NCI-H524 treated with DMSO at 0.1 percent for 48 hours (cell line): ENCODE measurements around the gene AP3B1.

Experiments used
- DNase-seq: peaks from one replicate; lab custom pipeline; 2025; lab: John Stamatoyannopoulos, UW

Gene AP3B1

DNA sequence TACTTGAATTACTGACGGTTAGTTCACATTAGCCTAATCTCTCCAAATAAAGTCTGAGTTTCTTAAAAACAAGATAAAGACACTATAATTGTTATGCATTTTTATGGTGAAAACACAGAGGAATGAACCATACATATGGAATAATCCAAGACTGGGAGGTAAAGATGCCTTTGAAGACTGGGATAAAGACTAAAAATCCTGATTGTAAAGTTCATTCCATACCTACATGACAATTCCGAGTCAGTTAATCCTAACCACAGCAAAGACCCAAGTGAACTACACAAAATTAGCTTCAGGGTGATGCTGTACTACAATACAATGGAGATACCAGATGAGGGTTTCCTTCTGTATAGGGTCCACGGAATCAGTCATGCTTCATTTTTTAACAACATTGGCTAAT is 6.3 kb downstream of the AP3B1 start:
- DNase-seq, result no peak

DNA sequence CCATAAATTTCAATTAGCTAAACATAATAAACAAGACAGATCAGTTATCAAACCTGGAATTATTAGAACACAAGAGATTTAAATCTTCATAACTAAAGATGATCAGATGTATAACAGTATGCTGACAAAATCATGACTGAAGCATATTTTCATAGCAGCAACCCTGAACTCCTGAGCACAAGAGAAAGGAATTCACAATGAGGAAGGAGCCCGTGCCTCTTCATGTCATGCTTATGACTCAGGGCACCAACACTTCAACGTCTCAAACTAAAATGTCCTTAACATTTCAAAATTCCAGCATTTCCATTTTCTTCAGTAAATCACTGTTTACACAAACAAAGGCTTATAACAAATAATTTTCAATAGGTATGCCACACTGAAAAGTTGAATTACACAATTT is 6.7 kb downstream of the AP3B1 start:
- DNase-seq, result no peak

DNA sequence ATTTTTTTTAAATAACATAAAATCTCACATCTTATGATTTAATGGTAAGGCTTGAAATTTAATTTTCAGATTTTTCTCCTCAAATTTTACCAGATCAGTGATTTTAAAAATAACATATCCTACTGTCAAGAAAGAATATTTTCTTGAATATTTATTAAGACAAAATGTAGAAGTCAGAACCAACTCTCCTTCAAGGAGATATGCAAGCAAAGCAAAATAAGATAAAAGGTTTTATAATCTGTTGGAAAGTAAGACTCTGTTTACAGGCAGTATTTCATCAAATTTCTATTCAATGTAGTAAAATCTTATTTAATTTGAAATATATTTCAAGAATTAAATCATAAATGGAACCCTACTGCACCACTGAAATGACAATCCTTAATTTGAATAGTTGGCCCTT is 7.3 kb downstream of the AP3B1 start:
- DNase-seq, result no peak

- no peak for DNase-seq
Observed at GRCh38 chr5:78286290-78286689, 8.2 kb downstream of the AP3B1 start.

DNA sequence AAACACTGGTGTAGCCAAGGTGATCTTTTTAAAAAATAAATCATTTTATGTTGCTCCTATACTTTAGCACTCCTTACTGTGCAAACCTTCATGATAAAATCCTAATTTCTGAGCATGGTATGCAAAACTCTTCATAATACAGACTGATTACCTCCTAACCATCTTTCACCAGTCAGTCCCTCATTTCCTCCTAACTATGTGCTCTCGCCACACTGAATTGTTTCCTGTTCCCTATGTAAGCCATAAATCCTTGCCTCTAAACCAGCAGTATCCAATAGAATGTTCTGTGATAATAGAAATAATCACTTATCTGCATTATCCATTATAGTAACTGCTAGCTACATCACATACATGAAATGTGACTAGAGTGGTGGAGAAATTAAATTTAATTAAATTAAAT is 10.7 kb downstream of the AP3B1 start:
- no peak for DNase-seq

GRCh38 chr5:78283105-78283504 is 11.4 kb downstream of the AP3B1 start:
- no peak for DNase-seq

DNA sequence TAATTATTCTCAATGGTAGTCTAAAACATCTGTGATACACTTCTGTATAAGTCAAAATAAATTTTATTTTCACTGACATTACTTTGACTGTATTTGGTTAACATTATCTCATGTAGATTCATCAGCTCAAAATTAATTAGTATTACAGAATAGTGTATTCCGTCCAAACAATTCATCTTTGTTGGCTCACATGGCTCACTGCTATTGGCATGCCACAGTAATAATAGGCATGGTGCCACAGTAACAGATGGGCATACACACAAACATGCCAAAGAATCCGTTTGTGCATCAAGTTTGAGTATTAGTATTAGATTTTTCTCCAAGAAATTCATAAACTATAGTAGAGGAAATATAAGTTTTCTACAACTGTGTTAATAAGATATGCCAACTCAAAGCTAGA is 14.2 kb downstream of the AP3B1 start:
- no peak for DNase-seq

DNA sequence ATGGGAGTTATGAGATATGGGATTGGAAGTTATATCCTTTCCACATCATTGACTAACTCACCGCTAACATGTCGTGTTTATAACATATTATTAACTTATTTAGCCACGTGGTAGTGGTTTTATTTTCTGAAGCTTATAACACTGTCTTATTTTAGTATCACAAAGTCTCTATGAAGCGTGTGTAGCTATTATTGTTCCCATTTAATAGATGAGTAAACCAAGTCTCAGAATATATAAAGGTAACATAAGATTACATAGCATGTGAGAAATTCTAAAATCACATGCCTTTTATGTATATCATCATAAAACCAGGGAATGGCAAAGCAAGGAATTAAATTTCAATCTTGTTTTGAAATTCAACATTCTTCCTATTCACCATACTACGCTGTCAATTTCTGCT is 15.3 kb downstream of the AP3B1 start:
- no peak for DNase-seq

- no peak for DNase-seq
Observed at GRCh38 chr5:78277715-78278114, 16.8 kb downstream of the AP3B1 start.

GRCh38 chr5:78275998-78276543 is 18.4 kb downstream of the AP3B1 start:
- no peak for DNase-seq

DNA sequence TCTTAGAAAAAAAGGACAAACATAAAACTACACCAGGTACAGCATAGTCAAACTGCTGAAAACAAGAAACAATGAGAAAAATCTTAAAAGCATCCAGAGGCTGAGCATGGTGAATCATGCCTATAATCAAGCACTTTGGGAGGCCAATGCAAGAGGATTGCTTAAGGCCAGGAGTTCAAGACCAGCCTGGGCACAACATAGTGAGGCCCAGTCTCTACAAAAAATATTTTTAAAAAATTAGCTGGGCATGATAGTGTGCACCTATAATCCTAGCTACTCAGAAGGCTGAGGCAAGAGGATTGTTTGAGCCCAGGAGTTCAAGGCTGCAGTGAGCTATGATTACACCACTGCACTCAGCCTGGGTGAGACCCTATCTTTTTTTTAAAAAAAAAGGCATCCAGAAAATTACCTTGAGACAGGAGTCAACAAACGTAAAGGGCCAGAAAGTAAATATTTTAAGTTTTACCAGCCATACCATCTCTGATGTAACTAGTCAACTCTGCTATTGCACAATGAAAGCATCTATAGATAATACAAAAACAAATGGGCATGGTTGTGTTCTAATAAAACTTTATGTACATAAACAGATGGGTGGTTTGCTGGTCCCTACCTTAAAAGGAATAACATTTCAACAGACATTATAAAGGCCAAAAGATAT is 19.8 kb downstream of the AP3B1 start:
- DNase-seq, result no peak

DNA sequence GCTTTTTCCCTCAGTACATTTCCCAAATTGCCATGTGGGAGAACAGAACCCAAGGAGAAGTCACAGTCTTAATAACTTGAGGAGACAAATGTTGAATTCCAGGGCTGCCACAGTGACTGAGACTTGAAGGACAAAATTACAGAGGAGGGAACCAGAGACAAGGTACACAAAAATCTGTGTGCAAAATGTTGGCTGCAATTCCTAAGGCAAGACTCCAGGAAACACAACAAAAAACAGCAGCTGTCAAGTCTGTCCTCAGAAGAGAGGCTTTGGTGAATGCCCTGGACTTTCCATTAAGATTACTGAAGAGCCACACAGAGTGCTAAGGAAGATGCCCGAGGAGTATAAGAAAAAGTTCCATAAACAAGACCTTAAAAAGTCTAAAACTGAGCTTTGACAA is 21.1 kb downstream of the AP3B1 start:
- no peak for DNase-seq

DNA sequence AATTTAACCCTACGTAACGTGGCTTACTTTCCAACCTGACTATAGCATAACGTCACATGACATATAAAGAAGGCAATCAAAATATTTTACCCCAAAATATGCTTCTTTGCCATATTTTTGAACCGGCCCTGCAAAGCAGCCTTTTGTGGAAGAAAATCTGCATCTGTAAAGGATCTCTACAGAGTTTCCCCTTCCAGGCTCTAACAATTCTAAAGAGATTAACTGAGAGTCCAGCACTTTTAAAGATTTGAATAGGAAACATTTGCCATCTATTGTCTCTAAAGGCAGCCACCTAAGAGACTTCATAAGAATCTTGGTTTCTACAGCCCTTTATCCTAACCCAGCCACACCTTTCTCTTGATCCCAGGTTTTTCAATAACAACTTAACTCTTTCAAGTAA is 22.7 kb downstream of the AP3B1 start:
- DNase-seq, result no peak

- no peak for DNase-seq
Observed at GRCh38 chr5:78269088-78269703, 25.3 kb downstream of the AP3B1 start.

DNA sequence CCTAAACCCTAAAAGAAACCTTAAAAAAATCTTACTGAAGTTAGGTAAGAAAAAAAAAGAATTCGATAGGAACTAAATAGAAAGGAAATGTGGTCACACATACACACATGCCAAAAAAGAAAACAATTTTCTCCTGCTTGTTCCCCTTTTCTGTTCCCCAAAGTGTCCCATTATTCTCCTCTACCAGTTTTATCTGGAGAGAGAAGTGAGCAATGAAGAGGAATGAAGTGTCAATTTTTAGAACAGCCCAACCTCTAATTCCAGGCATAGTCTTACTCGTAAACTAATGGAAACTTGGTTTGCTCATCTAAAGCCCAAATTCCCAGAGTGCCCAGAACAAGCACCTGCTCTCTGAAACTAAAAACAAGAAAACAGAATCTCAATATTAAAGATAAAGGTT is 26.1 kb downstream of the AP3B1 start:
- DNase-seq, result no peak

GRCh38 chr5:78265163-78265562 is 29.3 kb downstream of the AP3B1 start:
- DNase-seq, result no peak

DNA sequence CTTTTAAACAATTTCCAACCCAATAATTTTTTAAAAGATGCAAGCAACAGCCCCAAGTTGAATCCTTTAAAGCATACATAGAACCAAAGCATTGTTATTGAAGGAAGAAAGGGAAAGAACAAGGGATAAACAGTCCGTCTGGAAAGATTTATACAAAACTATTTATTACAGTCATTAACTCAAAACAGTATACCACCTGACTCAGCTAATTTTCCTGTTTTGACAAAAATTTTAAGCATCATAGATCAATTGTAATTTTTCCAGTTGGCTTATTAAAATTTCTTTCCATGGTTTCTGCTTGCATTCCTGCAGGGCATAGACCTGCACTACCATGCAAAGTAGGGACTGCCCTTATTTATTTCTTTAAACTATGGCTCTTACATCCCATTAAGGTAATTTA is 29.9 kb downstream of the AP3B1 start:
- no peak for DNase-seq

DNA sequence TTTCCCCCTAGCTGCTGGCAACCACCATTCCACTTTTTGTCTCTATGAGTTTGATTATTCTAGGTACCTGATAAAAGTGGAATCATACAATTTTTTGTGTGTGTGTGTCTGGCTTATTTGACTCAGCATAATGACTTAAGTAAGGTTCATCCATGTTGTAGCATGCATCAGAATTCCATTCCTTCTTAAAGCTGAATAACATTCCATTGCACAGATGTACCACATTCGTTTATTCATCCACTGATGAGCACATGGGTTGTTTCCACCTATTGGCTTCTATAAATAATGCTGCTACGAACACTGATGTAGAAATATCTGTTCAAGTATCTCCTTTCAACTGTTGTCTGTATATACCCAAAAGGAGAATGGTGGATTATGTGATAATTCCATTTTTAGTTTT is 33.7 kb downstream of the AP3B1 start:
- no peak for DNase-seq

DNA sequence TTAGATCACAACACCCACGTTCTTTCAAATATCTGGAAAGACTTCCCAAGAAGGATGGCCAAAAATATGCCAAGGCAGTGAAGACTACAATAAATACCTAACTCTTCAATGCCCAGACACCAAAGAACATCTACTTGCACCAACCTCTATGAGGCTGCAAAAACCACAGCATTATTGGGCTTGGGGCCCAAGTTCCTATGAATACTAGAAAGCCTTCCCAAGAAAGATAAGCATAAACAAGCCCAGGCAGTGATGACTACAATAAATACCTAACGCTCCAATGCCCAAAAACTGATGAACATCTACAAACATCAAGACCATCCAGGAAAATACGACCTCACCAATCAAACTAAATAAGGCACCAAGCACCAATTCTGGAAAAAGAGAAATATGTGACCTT is 41.3 kb downstream of the AP3B1 start:
- no peak for DNase-seq

DNA sequence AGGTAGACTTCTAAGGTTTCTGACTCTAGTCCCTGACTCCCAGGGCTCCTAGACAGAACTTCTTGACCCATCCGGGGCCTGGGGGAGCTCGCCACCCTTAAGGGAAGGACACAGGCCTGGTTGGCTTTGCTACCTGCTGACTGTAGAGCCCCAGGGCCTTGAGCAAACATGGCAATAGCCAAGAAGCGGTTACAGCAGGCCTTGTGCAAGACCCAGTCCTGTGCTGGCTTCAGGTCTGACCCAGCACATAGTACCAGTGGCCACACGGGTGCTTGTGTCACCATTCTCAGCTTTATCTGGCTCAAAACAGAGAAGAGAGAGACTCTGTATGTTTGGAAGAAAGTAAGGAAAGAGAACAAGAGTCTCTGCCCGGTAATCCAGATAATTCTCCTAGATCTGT is 41.8 kb downstream of the AP3B1 start:
- no peak for DNase-seq

DNA sequence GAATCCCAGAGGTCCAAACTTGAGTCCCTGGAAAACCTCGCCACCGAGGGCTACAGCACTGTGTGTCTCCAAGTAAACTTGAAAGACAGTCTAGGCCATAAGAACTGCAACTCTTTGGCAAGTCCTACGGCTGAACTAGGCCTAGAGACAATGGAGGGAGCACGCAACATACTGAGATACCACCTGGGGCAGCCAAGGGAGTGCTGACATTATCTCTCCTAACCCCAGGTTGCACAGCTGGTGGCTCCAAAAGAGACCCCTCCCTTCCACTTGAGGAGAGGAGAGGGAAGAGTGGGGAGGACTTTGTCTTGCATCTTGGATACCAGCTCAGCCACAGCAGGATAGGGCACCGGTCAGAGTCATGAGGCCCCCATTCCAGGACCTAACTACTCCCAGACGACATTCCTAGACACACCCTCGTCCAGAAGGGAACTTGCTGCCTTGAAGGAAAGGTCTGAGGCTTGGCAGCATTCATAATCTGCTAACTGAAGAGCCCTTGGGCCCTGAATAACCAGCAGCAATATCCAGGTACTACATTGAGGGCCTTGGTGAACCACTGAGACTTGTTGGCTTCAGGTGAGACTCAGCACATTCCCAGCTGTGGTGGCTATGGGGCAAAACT is 42.7 kb downstream of the AP3B1 start:
- no peak for DNase-seq

GRCh38 chr5:78245136-78245535 is 49.4 kb downstream of the AP3B1 start:
- no peak for DNase-seq

DNA sequence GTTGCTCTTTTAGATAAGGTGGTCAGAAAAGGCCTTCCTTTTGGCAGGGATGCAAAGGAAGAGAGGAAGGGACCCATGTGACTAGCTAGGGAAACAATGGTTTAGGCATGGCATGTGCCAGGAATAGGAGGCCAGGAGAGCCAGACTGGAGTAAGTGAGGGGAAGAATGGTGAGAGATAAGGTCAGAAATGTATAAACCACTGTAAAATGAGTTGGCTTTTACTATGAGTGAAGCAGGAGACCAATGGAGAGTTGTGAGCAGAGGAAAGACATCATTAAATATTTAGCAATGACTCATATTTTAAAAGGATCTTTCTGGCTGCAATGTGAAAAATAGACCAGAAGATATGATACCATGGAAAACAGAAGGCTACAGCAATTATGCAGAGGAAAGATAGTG is 50.9 kb downstream of the AP3B1 start:
- DNase-seq, result no peak

GRCh38 chr5:78243091-78243490 is 51.4 kb downstream of the AP3B1 start:
- DNase-seq, result no peak
